ENCODE measurements around the gene PDE4D. TPM values are rescaled to one million over a fixed set of nuclear protein-coding genes. Genes with fewer than 3 reads are reported as not detected.

PDE4D gene
- total and polyA plus RNA-seq, 2 donors (not counting 3 experiments of a cell fraction or from before 2014, with no cell fraction given): 34.5 to 51.2 TPM

DNA sequence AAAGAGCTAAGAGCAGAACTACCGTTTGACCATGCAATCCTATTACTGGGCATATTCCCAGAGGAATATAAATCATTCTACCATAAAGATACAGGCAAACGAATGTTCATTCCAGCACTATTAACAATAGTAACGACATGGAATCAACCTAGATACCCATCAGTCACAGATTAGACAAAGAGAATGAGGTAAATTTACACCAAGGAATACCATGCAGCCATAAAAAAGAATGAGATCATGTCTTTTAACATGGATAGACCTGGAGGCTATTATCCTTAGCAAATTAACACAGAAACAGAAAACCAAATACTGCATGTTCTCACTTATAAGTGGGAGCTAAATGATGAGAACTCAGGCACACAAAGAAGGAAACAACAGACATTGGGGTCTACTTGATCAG is 641.9 kb downstream of the PDE4D start:
- peaks cover 5% of the 10 kb centered on the region for H3K4me1 ChIP-seq (ENCODE audit: control insufficient read depth, extremely low read depth, insufficient read depth, low read length)
- intact Hi-C loops (cut with micrococcal nuclease): no loop called here
- DNase-seq (ENCODE audit: low read depth, low spot score): no peak
- no peaks in the 10 kb centered on the region for H3K79me2 ChIP-seq (ENCODE audit: control insufficient read depth, insufficient read depth, low read length)
- H3K9ac ChIP-seq (replicated peaks; ENCODE audit: extremely low read depth, insufficient read depth, low read length): no peak overlapping the region
- H3K9me1 ChIP-seq (replicated peaks; ENCODE audit: control insufficient read depth, extremely low read depth, insufficient read depth, low read length): no peaks in the 10 kb centered on the region
- no peaks in the 10 kb centered on the region for H4K20me1 ChIP-seq (replicated peaks; ENCODE audit: control insufficient read depth, extremely low read depth, insufficient read depth, low read length)
- H2AFZ ChIP-seq (ENCODE audit: low read depth, low read length): no peak overlapping the region
- no peaks in the 10 kb centered on the region for H3K36me3 ChIP-seq (ENCODE audit: control insufficient read depth in 2 of 2, extremely low read depth in 1 of 2, insufficient read depth in 2 of 2, low read length in 2 of 2)
- H3K9me3 ChIP-seq (replicated peaks; ENCODE audit: control insufficient read depth, insufficient read depth, low read length): no peaks in the 10 kb centered on the region
- H3K27me3 ChIP-seq (ENCODE audit: control insufficient read depth in 2 of 2, insufficient read depth in 2 of 2, low read length in 2 of 2): no peaks in the 10 kb centered on the region
- H3K4me3 ChIP-seq (replicated peaks in 1 of 3; ENCODE audit: insufficient read depth in 1 of 3, low read depth in 1 of 3, low read length in 3 of 3): no peak overlapping the region
- no peak overlapping the region for H3K27ac ChIP-seq (ENCODE audit: insufficient read depth, low read depth, low read length)
- no peak for TF ChIP-seq FOS (IDR thresholded peaks at IDR 0.05; ENCODE audit: borderline replicate concordance, insufficient read depth, low read length)
- TF ChIP-seq EZH2 (IDR thresholded peaks at IDR 0.05; ENCODE audit: borderline replicate concordance, low read depth, low read length, severe bottlenecking): no peak
- no peak for TF ChIP-seq MYC (IDR thresholded peaks at IDR 0.05; ENCODE audit: low read depth, low read length)
- TF ChIP-seq GATA2 (IDR thresholded peaks at IDR 0.05; ENCODE audit: insufficient read depth, insufficient read length, low read depth, low read length): no peak
- TF ChIP-seq POLR2A (IDR thresholded peaks at IDR 0.05; ENCODE audit: low read depth, low read length): no peak
- no peak overlapping the region for H3K4me2 ChIP-seq (ENCODE audit: insufficient read depth, low read length)
- FAIRE-seq: no peak
- BruUV-seq (replicated peaks): no TSS peak
- POLR2A ChIA-PET: no interaction called here
- dilution Hi-C loops (cut with MboI; ENCODE audit: extremely low pct_ligation_motif_present, low sequenced_read_pairs): no loop called here
- CTCF ChIA-PET: no interaction called here

GRCh38 chr5:59249726-59250125 is 643.8 kb downstream of the PDE4D start:
- Histone ChIP-seq H3K4me3 (replicated peaks in 1 of 3; ENCODE audit: insufficient read depth in 1 of 3, low read depth in 1 of 3, low read length in 3 of 3) (no peak overlapping the region), H3K4me1 (ENCODE audit: control insufficient read depth, extremely low read depth, insufficient read depth, low read length) (no peaks in the 10 kb centered on the region), H3K9me1 (replicated peaks; ENCODE audit: control insufficient read depth, extremely low read depth, insufficient read depth, low read length) (no peaks in the 10 kb centered on the region), H3K4me2 (ENCODE audit: insufficient read depth, low read length) (no peak overlapping the region), H3K27me3 (ENCODE audit: control insufficient read depth in 2 of 2, insufficient read depth in 2 of 2, low read length in 2 of 2) (no peaks in the 10 kb centered on the region), H3K9ac (replicated peaks; ENCODE audit: extremely low read depth, insufficient read depth, low read length) (no peak overlapping the region), H3K79me2 (ENCODE audit: control insufficient read depth, insufficient read depth, low read length) (no peaks in the 10 kb centered on the region), H2AFZ (ENCODE audit: low read depth, low read length) (no peak overlapping the region), H3K36me3 (ENCODE audit: control insufficient read depth in 2 of 2, extremely low read depth in 1 of 2, insufficient read depth in 2 of 2, low read length in 2 of 2) (no peaks in the 10 kb centered on the region), H3K27ac (ENCODE audit: insufficient read depth, low read depth, low read length) (no peak overlapping the region), H3K9me3 (replicated peaks; ENCODE audit: control insufficient read depth, insufficient read depth, low read length) (no peaks in the 10 kb centered on the region), H4K20me1 (replicated peaks; ENCODE audit: control insufficient read depth, extremely low read depth, insufficient read depth, low read length) (no peaks in the 10 kb centered on the region)
- no peak for FAIRE-seq
- intact Hi-C loops (cut with micrococcal nuclease): no loop called here
- dilution Hi-C loops (cut with MboI; ENCODE audit: extremely low pct_ligation_motif_present, low sequenced_read_pairs): no loop called here
- no peak for DNase-seq (ENCODE audit: low read depth, low spot score)
- CTCF ChIA-PET: interaction anchor here (1.8 kb wide), 1 partner anchor 13 kb away, joined by 8 read pairs; no protein-coding TSS in a partner anchor
- POLR2A ChIA-PET: no interaction called here
- BruUV-seq (replicated peaks): no TSS peak
- TF ChIP-seq MYC (IDR thresholded peaks at IDR 0.05; ENCODE audit: low read depth, low read length): no peak
- no peak for TF ChIP-seq POLR2AphosphoS5 (IDR thresholded peaks at IDR 0.05; ENCODE audit: insufficient read depth, low read depth, low read length)
- TF ChIP-seq MAX (IDR thresholded peaks at IDR 0.05; ENCODE audit: insufficient read depth, insufficient read length): no peak
- TF ChIP-seq JUN (IDR thresholded peaks at IDR 0.05; ENCODE audit: borderline replicate concordance, insufficient read depth, insufficient read length, low read depth): no peak
- TF ChIP-seq POLR2A (IDR thresholded peaks at IDR 0.05; ENCODE audit: low read depth, low read length): no peak
- no peak for TF ChIP-seq GATA2 (IDR thresholded peaks at IDR 0.05; ENCODE audit: insufficient read depth, insufficient read length, low read depth, low read length)
- TF ChIP-seq, protein P1, sequence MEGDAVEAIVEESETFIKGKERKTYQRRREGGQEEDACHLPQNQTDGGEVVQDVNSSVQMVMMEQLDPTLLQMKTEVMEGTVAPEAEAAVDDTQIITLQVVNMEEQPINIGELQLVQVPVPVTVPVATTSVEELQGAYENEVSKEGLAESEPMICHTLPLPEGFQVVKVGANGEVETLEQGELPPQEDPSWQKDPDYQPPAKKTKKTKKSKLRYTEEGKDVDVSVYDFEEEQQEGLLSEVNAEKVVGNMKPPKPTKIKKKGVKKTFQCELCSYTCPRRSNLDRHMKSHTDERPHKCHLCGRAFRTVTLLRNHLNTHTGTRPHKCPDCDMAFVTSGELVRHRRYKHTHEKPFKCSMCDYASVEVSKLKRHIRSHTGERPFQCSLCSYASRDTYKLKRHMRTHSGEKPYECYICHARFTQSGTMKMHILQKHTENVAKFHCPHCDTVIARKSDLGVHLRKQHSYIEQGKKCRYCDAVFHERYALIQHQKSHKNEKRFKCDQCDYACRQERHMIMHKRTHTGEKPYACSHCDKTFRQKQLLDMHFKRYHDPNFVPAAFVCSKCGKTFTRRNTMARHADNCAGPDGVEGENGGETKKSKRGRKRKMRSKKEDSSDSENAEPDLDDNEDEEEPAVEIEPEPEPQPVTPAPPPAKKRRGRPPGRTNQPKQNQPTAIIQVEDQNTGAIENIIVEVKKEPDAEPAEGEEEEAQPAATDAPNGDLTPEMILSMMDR (IDR thresholded peaks at IDR 0.05; ENCODE audit: extremely low read depth in 1 of 2, insufficient read depth in 1 of 2, low read depth in 1 of 2, low read length in 2 of 2): no peak
- TF ChIP-seq EZH2 (IDR thresholded peaks at IDR 0.05; ENCODE audit: borderline replicate concordance, low read depth, low read length, severe bottlenecking): no peak

Data from endothelial cell of umbilical vein (primary cell).